ENCODE measurements around the gene ICA1L. TPM values are rescaled to one million over a fixed set of nuclear protein-coding genes. Genes with fewer than 3 reads are reported as not detected.

The ICA1L gene
- total RNA-seq, 4 donors from 2014 or later: 0.72 to 3.0 (median 1.4) TPM

DNA sequence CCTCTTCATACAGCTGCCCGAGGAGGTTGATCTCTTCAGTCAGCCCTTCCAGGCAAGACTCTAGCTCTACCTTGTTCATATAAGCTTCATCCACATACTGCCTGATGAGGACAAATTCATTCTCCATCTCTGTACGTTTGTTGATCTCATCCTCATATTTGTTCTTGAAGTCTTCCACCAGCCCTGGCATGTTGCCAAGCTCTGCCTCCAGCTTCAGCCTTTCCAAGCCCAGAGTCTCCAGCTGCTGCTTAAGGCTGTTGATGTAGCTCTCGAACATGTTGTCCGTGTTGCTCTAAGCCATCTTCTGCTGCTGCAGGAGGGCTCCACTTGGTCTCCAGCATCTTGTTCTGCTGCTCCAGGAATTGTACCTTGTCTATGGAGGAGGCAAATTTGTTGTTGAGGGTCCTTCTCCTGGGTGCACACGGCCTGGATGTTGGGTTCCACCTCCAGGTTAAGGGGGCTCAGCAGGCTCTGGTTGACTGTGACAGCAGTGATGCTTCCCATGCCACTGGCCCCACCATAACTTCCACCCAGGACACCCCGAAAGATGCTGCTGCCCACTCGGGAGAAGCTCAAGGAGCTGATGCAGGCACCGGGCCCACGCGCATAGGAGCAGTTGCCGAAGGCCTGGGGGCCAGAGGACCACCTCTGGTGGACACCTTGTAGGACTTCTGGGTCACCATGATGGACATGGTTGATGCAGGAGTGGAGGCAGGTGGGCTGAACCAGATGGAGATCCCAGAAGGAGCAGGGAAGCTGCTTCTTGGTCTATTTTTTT lies 30.3 kb downstream of the ICA1L start:
- no peak for DNase-seq (ENCODE audit: low spot score in 2 of 2)

DNA sequence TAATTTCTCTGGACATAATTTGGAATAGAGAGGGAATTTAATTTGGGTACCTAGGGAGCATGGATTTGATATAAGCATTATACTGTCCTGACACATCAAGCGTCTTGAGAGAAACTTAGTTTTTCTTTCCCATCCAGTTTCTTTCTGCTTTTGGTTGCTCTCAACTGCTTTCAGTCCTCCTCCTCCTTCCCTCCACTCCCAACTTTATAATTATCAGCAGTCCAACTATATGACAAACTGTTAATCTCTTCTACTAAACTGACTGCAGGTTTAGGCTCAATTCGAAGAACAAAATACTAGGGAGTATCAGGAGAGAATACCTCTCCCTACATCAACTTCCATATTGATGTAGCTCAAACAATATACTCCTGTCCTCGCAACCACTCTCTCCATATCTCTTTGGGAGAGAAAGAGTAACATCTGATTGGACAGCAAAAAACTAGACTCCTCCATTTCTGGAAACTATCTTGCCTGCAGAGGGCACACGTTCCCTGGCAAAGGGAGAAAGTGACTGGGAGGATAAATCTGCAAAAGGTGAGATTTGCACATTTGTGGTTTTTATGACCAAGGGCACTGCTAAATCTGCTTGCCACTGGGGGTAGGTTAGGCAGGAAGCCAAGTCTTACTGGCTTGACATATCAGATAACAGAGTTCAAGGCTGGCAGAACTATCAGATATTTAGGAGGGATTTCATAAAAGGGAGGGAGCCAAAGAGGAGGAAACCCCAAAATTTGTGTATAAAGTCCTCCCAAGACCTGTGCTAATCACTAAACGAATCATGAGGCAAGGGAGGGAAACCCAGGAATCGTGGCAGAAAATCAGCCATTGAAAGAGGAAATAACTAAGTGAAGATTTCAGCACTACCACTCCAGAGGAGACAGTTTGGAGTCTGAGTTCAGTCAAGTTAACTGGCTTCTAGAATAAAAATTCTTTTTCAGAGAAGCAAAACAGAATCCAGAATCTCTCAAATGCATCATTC lies 40.0 kb downstream of the ICA1L start:
- intact Hi-C loops (cut with DNase I; ENCODE audit: low total_unique reads): no loop called here
- no peak for TF ChIP-seq POLR2A (IDR thresholded peaks at IDR 0.05)
- TF ChIP-seq, protein P1, sequence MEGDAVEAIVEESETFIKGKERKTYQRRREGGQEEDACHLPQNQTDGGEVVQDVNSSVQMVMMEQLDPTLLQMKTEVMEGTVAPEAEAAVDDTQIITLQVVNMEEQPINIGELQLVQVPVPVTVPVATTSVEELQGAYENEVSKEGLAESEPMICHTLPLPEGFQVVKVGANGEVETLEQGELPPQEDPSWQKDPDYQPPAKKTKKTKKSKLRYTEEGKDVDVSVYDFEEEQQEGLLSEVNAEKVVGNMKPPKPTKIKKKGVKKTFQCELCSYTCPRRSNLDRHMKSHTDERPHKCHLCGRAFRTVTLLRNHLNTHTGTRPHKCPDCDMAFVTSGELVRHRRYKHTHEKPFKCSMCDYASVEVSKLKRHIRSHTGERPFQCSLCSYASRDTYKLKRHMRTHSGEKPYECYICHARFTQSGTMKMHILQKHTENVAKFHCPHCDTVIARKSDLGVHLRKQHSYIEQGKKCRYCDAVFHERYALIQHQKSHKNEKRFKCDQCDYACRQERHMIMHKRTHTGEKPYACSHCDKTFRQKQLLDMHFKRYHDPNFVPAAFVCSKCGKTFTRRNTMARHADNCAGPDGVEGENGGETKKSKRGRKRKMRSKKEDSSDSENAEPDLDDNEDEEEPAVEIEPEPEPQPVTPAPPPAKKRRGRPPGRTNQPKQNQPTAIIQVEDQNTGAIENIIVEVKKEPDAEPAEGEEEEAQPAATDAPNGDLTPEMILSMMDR (IDR thresholded peaks at IDR 0.05): no peak
- WGBS, 2 donors: 32 to 34% methylated on average over 6 of the region's 6 CpGs
- DNase-seq (ENCODE audit: low spot score in 2 of 2): no peak
- no peak overlapping the region for H3K4me3 ChIP-seq (ENCODE audit: low read depth, poor library complexity, severe bottlenecking)

More for the DNA sequence above, 30.3 kb downstream of the ICA1L start:
- no peak overlapping the region for H3K4me3 ChIP-seq (ENCODE audit: low read depth, poor library complexity, severe bottlenecking)
- intact Hi-C loops (cut with DNase I; ENCODE audit: low total_unique reads): no loop called here
- 90 to 93% methylated on average over 11 of the region's 11 CpGs for WGBS, 2 donors
- no peak for TF ChIP-seq POLR2A (IDR thresholded peaks at IDR 0.05)
- TF ChIP-seq, protein P1 (IDR thresholded peaks at IDR 0.05): no peak

DNA sequence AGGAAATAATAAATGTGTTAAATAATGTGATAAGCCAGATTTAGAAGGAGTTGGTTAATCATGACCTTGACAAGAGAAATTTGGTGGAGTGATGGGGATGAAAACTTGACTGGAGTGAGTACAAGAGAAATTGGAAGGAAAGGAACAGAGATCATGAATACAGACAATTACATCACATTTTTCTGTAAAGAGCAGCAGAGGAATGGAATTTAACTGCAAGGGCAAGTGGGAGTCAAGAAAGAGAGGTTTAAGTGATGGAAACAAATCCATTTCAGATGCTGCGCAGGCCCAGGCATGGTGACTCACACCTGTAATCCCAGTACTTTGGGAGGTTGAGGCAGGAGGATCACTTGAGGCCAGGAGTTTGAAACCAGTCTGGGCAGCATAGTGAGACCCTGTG lies 46.7 kb downstream of the ICA1L start:
- no peak for TF ChIP-seq POLR2A (IDR thresholded peaks at IDR 0.05)
- TF ChIP-seq, protein P1 (IDR thresholded peaks at IDR 0.05): no peak
- intact Hi-C loops (cut with DNase I; ENCODE audit: low total_unique reads): no loop called here
- WGBS, 2 donors: 93 to 100% methylated on average over 1 of the region's 1 CpG
- H3K4me3 ChIP-seq (ENCODE audit: low read depth, poor library complexity, severe bottlenecking): no peak overlapping the region
- DNase-seq (ENCODE audit: low spot score in 2 of 2): no peak

DNA sequence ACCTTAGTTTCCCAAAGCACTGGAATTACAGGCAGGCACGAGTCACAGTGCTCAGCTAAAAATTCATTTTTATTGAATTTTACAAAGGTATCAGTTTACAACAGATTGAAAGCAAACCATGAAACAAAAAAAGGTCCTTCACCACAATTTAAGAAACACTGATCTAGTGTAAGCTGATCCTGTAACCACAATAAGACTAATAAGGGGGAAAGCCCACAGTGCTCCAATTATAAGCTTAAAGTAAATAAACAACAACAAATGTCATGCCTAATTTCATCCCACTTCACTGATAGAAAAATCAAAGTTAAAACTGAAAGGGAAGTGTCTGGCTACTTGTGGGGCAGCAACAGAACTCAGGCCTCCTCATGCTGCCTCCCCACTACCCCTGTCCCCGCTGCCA lies 49.2 kb downstream of the ICA1L start:
- intact Hi-C loops (cut with DNase I; ENCODE audit: low total_unique reads): no loop called here
- 92 to 95% methylated on average over 2 of the region's 2 CpGs for WGBS, 2 donors
- DNase-seq (ENCODE audit: low spot score in 2 of 2): no peak
- H3K4me3 ChIP-seq (ENCODE audit: low read depth, poor library complexity, severe bottlenecking): no peak overlapping the region
- TF ChIP-seq, protein P1 (IDR thresholded peaks at IDR 0.05): no peak
- TF ChIP-seq POLR2A (IDR thresholded peaks at IDR 0.05): no peak

DNA sequence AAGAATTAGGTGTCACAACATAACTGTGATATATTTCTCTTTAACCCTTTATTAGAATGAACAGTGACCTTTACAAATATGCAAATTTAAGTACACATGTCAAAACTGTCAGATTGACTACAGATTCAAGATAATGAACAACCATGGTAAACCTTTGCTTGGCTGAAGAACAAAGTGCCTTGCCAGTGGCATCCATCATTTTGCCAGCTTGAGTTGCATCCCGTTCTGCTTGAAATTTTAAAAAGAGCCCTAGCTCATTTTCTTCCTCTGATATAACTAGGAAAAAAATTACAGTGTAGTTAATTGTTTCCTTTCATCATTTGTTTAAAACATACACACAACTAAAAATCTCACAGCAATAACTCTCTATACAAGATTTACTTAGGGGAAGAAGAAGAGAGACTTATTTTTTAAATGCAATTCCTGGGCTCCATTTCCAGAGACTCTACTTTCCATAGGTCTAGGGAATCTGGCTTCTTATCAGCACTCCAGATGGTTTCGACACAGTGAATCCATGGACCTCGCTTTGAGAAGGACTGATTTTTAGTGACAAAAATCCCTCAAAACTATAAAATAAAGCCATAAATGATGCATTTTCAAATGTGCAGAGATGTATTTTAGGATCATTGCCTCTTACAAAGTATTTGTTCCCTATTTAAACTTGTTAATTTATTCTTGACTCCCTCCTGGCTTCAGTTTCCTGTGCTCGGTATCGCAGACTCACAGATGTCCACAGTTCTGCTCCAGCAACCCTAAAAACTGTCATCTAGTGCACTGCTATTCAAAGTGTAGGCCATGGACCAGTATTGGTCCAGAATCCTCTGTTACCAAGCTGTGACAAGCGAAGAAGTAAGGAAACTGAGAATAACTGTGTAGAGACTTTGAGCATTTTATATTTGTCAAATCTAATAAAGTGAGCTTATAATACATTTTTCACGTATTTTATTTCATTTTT lies 50.1 kb downstream of the ICA1L start:
- no peak for TF ChIP-seq POLR2A (IDR thresholded peaks at IDR 0.05)
- TF ChIP-seq, protein P1 (IDR thresholded peaks at IDR 0.05): no peak
- DNase-seq (ENCODE audit: low spot score in 2 of 2): no peak
- 85 to 88% methylated on average over 7 of the region's 7 CpGs for WGBS, 2 donors
- intact Hi-C loops (cut with DNase I; ENCODE audit: low total_unique reads): no loop called here
- H3K4me3 ChIP-seq (ENCODE audit: low read depth, poor library complexity, severe bottlenecking): no peak overlapping the region

Data from lower leg skin (tissue), 4 donors.